ENCODE data around the gene GMFB. TPM values are rescaled to one million over a fixed set of nuclear protein-coding genes. Genes with fewer than 3 reads are reported as not detected.

GMFB gene
- total RNA-seq, 2 experiments from 2014 or later, result 29.7 to 31.2 TPM

DNA sequence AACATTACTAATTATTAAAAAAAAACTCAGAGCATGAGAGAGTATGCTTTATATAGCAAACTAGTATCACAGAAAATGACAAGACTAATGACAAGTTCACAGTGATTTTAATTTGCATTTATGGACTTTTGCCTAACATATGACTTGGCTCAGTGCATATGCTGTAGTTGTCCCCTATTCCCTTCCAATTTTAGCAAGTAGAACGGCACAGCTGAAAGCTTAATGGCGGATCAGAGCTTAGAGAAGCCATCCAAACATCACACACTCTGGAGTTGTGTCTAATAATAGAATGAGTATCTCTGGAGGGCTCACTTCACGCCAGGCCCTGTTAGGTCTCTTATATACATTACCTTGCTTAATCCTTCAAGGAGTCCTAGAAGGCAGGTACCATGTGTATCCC, 60.9 kb downstream of the GMFB start:
- DNase-seq (no peak), ATAC-seq (no peak)
- Mint-ChIP-seq H3K4me1 (peaks cover 9% of the 10 kb centered on the region), H3K9me3 (ENCODE audit: low read depth) (no peaks in the 10 kb centered on the region), H3K27ac (no peak overlapping the region), H3K36me3 (peaks cover 47% of the 10 kb centered on the region), H3K27me3 (no peaks in the 10 kb centered on the region), H3K4me3 (no peak overlapping the region)
- CTCF ChIA-PET, result no interaction called here

DNA sequence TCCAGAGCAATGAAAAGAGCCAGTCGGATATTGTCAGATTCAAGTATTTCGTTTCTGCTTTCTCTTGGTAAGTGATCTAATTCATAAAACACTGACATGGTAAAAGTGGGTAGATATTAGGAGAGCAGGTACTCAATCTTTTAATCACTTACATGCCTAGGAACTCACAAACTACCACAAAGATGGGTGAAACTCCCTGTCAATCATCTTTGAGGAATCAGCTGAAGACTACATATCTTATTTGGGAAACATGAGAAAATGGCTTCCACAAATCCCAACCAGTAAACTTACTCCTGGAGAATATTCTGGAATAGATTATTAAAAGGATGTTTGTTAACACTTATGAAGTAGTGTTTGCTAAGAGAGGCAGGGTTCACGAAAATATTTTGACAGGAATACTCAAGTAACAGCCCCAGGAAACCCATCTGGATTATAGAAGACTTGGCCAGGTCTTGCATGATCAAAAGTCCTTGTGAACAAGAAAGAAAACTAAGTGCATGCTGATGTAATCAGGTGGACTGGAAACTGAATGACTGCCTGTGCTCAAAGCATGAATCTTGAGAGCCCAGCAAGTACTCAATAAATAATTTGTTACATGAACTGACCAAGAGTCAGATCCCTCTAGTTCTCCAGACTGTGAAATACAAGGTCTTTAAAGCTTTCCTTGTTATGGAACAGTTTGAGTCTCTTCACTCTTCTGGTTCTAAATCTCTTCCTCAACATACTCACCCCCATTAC, 63.1 kb downstream of the GMFB start:
- DNase-seq (no peak), ATAC-seq (no peak)
- H3K9me3 Mint-ChIP-seq (ENCODE audit: low read depth), result no peaks in the 10 kb centered on the region
- no peak overlapping the region for H3K27ac Mint-ChIP-seq
- peaks cover 34% of the 10 kb centered on the region for H3K36me3 Mint-ChIP-seq
- H3K27me3 Mint-ChIP-seq, result no peaks in the 10 kb centered on the region
- CTCF ChIA-PET, result interaction anchor here (0.6 kb wide), 1 partner anchor 1686 kb away, joined by 3 read pairs; no protein-coding TSS in a partner anchor
- no peak overlapping the region for H3K4me3 Mint-ChIP-seq
- H3K4me1 Mint-ChIP-seq, result peaks cover 2% of the 10 kb centered on the region

DNA sequence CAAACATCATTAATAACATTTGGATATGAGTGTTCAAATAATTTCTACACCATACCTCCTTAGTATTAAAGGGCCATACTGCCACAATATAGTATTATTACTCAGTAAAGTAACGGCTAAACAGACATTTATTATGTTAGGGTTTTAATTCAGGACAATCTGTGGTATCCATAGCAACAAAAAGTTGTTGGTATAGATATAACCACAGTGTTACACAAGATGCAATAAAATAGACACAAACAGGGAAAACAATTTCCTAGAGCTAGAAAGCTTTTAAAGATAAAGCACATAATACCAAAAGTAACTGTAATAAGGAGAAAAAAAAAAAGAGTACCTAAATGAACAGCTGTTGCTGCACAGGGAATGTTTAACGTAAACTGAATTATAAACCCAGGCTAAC, 63.7 kb downstream of the GMFB start:
- Mint-ChIP-seq H3K27me3 (no peaks in the 10 kb centered on the region), H3K4me1 (peaks cover 2% of the 10 kb centered on the region), H3K4me3 (no peak overlapping the region), H3K9me3 (ENCODE audit: low read depth) (no peaks in the 10 kb centered on the region), H3K27ac (no peak overlapping the region), H3K36me3 (peaks cover 34% of the 10 kb centered on the region)
- DNase-seq, result no peak
- CTCF ChIA-PET, result interaction anchor here (0.6 kb wide), 1 partner anchor 1685 kb away, joined by 3 read pairs; no protein-coding TSS in a partner anchor
- no peak for ATAC-seq

Other genes with a start within 250 kb of the GMFB start
- gene CDKN3, start 92.0 kb downstream of the GMFB start, total RNA-seq, result 10 to 100 TPM; 82.6 to 96.0 TPM
- gene CNIH1, start 47.6 kb downstream of the GMFB start, total RNA-seq, result 10 to 100 TPM; 39.8 to 61.9 TPM
- 10 to 100 TPM in 1 of 2 experiments, 1 to 10 TPM in 1; 10.0 to 10.7 TPM for gene CGRRF1, start 20.9 kb upstream of the GMFB start, total RNA-seq
- gene SAMD4A, start 78.1 kb upstream of the GMFB start, total RNA-seq, result 1 to 10 TPM; 1.6 to 1.7 TPM

Data from activated CD8-positive, alpha-beta memory T cell treated with anti-CD3 and anti-CD28 coated beads, Interleukin-2, amount 10 ng/mL, durations not matched to agents 7 days and 5 days (primary cell).